Mononuclear cell (primary cell): Measurements from ENCODE around the gene VGLL1. TPM values are rescaled to one million over a fixed set of nuclear protein-coding genes. Genes with fewer than 3 reads are reported as not detected.

Experiments used
- H3K27me3 ChIP-seq: 2 replicates; pipeline ENCODE4 v1.6.0; 2011; ENCODE audit warnings: low read length, control low read depth; ENCODE audit not compliant: insufficient read depth
- H3K4me1 ChIP-seq: 2 replicates; pipeline ENCODE4 v1.5.1; 2011; ENCODE audit warnings: mild to moderate bottlenecking, low read length, control low read depth; ENCODE audit not compliant: insufficient read depth
- H3K4me3 ChIP-seq: 2 replicates; pipeline ENCODE4 v1.5.1; 2011; ENCODE audit warnings: mild to moderate bottlenecking, low read length, moderate library complexity
- H3K9me3 ChIP-seq: 2 replicates; pipeline ENCODE4 v1.5.1; 2011; ENCODE audit warnings: low read depth, mild to moderate bottlenecking, control low read depth, low read length
- total RNA-seq: library from RNA; depleted of rRNA; stranded (reverse); fragments of >200 nt; gene quantifications from one replicate; pipeline ENCODE4 v1.2.3, GENCODE V29; 2012

VGLL1 gene
- not detected for total RNA-seq

DNA sequence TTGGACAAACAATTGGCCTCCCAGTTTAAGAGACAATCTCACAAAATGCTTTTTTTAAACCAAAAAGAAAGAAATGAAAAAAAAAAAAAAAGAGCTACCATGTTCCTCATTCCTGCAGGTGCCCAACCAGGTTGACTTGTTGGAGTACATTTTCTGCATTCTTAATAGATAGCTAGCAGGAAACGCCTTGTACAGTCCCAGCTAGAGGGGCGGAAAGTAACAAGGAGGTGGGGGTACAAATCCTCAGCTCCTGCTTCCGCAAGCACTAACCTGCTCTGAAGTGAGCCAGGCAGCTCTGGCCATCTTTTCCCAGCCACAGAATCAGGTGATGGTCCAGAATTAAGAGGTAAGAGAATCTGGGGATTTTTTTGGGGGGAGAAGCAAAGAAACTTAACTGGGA, at the start of gene VGLL1:
VGLL1 (plus strand) TSS at position 265 of the 400 bp plus-strand sequence. CDS start 3,806 bp downstream, outside the sequence.
- Histone ChIP-seq H3K9me3 (no peaks in the 10 kb centered on the region), H3K4me3 (no peak within 1 kb of the TSS), H3K4me1 (no peaks in the 10 kb centered on the region)

GRCh38 chrX:136487647-136488046, 44.4 kb upstream of the VGLL1 start, which contains the start of gene BRS3:
Gene BRS3, plus strand, starts transcription at chrX:136487947. Its CDS starts 168 bp downstream, at chrX:136488115.
- Histone ChIP-seq H3K4me3 (no peak within 1 kb of the TSS), H3K9me3 (no peaks in the 10 kb centered on the region), H3K27me3 (no peaks in the 10 kb centered on the region), H3K4me1 (no peaks in the 10 kb centered on the region)

More for the DNA sequence above, at the start of gene VGLL1:
- no peaks in the 10 kb centered on the region for H3K27me3 ChIP-seq

DNA sequence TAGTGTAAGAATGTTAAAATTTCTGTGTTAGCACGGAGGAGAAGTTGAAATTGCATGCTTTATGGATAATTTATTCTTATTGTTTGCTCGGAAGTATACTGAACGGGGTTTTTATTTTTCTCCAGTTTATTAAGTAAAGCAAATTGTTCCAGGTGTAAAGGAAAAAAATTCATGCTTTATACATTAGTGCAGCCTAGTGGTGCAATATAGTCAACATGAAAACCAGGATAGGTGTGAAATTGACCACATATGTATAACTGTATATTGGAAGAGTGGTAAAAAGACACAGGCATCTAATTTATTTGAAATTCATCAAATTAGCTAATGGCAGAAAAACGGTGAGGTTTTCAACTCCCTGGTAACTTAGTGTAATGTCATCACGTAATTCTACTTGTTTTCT, 43.3 kb upstream of the VGLL1 start:
- H3K27me3 ChIP-seq = no peaks in the 10 kb centered on the region
- H3K9me3 ChIP-seq = no peaks in the 10 kb centered on the region
- H3K4me1 ChIP-seq = no peaks in the 10 kb centered on the region
- H3K4me3 ChIP-seq = no peak overlapping the region

GRCh38 chrX:136491832-136492231, 40.2 kb upstream of the VGLL1 start:
- Histone ChIP-seq H3K27me3 (no peaks in the 10 kb centered on the region), H3K4me3 (no peak overlapping the region), H3K9me3 (no peaks in the 10 kb centered on the region), H3K4me1 (peaks cover 13% of the 10 kb centered on the region)

- Histone ChIP-seq H3K9me3 (no peaks in the 10 kb centered on the region), H3K4me1 (peaks cover 13% of the 10 kb centered on the region), H3K4me3 (no peak overlapping the region), H3K27me3 (no peaks in the 10 kb centered on the region)
These were observed 39.0 kb upstream of the VGLL1 start for GRCh38 chrX:136493011-136493410.

DNA sequence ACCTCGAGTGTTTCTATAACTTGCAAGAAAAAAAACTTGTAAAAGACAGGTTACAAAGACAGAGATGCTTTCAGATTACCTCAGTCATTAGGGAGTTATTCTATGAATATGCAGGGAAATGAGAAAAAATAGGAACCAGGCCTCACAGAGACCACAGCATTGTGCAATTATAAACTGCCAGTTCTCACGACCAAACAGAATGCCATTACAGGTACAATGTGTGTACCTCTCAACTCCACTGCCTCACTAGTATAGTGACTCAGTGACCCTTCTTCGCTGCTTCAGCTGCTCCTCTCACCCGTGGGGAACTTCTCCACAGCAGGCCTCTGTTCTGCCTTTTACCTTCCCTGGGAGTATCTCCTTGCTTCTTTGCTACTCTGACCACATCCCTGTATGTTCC, 37.0 kb upstream of the VGLL1 start:
- H3K4me3 ChIP-seq = no peak overlapping the region
- H3K27me3 ChIP-seq = no peaks in the 10 kb centered on the region
- no peaks in the 10 kb centered on the region for H3K9me3 ChIP-seq
- H3K4me1 ChIP-seq = peaks cover 13% of the 10 kb centered on the region

GRCh38 chrX:136496186-136496763, 35.7 kb upstream of the VGLL1 start:
- no peaks in the 10 kb centered on the region for H3K27me3 ChIP-seq
- peak overlapping the region; percentile 68 for H3K4me3 ChIP-seq
- peaks cover 13% of the 10 kb centered on the region for H3K4me1 ChIP-seq
- H3K9me3 ChIP-seq = no peaks in the 10 kb centered on the region

DNA sequence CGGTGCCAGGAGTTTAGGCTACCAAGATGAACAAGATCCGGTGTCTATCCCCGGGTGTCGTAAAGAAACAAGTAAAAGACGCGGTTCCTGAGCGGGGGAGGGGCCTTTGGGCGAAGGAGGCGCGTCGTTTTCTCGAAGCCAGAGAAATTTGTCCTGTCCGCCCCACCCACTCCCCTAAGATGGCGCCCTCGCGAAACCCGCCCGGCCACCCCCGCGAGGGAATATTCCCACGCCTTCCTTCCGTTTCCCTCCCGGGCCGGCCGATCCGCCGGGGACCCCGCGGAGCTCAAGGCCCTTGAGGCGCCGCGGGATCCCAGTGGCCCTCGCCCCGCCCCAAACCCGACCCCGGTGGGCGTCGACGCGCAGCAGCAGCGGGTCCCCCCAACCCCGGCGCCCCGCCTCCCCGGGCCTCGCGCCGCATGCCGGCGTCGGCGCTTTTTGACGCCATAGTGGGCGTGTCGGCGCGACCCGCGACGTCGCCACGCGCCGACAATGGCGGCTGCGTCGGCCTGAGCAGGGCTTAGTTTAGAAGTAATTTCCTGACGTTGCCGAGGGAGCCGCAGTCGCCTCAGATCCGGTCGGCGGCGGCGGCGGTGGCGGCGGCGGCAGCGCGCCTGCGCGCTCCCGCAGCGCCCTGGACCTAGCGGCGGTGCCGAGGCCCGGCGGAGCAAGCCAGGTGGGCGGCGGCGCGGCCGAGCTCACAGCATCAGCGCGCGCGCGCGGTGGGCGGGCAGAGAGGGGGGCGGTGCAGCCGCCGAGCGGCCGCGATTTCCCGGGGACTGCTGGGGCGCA, 35.1 kb upstream of the VGLL1 start:
- Histone ChIP-seq H3K4me3 (peak overlapping the region; percentile 68), H3K4me1 (peaks cover 13% of the 10 kb centered on the region), H3K27me3 (no peaks in the 10 kb centered on the region), H3K9me3 (no peaks in the 10 kb centered on the region)

- no peaks in the 10 kb centered on the region for H3K9me3 ChIP-seq
- H3K27me3 ChIP-seq = no peaks in the 10 kb centered on the region
- peak within 1 kb of the TSS; percentile 68 for H3K4me3 ChIP-seq
- H3K4me1 ChIP-seq = peaks cover 13% of the 10 kb centered on the region
These were observed 34.4 kb upstream of the VGLL1 start, which contains the start of gene HTATSF1 for GRCh38 chrX:136497556-136498052. Gene HTATSF1, plus strand, starts transcription at chrX:136497592. Its CDS starts 93 bp downstream, at chrX:136497685.

DNA sequence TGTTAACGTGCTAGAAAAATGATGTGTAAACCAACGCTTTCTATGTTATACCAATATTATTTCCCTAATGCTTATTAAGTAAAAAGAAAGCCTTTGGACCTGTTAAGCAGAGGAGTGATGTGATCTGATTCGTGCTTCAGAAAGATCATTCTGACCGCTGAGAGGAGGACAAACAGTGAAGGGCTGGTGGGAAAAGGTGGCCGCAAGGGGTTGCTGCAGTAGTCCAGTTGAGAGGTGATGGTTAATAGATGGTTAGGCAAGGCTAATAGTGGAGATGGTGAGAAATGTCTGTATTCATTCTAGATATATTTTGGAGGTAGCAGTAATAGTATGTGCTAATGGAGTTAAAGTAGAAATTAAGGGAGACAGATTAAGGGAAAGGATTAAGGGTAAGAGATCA, 12.9 kb upstream of the VGLL1 start:
- H3K27me3 ChIP-seq = no peaks in the 10 kb centered on the region
- no peaks in the 10 kb centered on the region for H3K9me3 ChIP-seq
- H3K4me1 ChIP-seq = no peaks in the 10 kb centered on the region
- H3K4me3 ChIP-seq = no peak overlapping the region

GRCh38 chrX:136523770-136524169, 8.2 kb upstream of the VGLL1 start:
- no peaks in the 10 kb centered on the region for H3K27me3 ChIP-seq
- no peaks in the 10 kb centered on the region for H3K4me1 ChIP-seq

DNA sequence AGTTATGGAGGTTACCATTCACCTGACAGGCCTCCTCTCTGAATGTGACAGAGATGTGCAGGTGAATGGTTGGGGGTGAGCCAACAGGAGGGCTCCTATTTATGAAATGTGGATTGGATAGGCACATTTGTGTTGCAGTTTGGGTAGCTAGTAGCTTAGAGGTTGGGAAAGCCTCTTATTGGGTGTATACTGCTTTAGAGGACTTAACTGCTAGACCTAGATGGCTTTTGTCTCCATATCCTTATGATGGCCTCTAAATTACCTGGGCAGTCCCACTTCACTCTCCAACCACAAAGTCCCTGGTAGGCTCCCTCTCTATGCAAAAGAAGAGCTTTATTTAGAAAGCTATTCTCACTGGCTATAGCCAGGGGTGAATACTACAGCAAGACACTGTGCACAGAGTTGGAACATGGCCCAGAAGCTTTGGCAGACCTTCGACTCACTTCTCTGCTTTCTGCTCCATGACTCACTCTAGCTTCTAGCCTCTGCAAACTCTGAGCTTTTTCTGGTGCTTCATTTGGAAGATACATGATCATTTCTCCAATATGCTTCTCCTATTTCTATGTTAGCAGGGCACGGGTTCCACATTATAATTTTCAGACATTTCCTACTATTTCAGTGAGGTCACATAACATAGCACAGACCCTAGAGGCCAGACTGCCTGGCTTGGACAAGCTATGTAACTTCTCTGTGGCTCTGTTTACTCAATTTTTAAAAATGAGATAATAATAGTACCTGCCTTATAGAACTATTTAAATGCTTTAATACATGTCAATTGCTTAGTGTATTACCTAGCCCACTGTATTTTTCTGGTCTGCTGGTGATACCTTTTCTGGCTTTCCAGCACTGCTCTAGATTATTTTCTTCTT, 6.0 kb upstream of the VGLL1 start:
- Histone ChIP-seq H3K4me3 (no peak overlapping the region), H3K9me3 (no peaks in the 10 kb centered on the region), H3K27me3 (no peaks in the 10 kb centered on the region), H3K4me1 (no peaks in the 10 kb centered on the region)

More at GRCh38 chrX:136523770-136524169, 8.2 kb upstream of the VGLL1 start:
- H3K4me3 ChIP-seq = no peak overlapping the region
- no peaks in the 10 kb centered on the region for H3K9me3 ChIP-seq

DNA sequence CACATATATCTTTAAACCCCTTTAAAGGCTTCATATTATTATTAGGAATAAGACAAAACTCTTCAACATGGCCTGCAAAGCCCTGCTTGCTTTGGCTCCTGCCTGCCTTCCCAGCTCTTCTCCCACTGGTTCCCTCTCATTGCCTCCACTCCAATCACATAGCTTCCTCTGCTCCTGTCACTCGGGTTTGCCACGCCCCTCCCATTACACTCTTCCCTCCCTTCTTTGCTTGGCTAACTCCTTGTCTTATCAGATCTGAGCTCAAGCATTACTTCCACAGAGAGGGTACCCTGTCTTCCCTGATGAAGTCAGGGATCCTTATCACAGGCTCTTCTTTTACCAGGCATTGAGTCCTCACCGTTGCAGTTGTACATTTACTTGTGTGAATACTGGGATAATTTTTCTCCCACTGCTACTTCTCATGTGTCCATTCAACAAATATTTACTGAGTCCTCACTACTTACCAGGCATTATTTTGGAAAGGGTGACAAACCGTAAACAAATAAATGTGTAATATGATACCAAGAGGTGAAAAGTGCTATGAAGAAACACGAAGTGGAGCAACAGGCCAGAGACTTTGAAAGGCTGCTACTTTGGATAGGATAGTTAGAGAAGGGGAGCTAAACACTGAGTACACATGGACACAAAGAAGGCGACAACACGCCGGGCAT, 3.2 kb upstream of the VGLL1 start:
- Histone ChIP-seq H3K27me3 (no peaks in the 10 kb centered on the region), H3K4me1 (no peaks in the 10 kb centered on the region), H3K4me3 (no peak overlapping the region), H3K9me3 (no peaks in the 10 kb centered on the region)

DNA sequence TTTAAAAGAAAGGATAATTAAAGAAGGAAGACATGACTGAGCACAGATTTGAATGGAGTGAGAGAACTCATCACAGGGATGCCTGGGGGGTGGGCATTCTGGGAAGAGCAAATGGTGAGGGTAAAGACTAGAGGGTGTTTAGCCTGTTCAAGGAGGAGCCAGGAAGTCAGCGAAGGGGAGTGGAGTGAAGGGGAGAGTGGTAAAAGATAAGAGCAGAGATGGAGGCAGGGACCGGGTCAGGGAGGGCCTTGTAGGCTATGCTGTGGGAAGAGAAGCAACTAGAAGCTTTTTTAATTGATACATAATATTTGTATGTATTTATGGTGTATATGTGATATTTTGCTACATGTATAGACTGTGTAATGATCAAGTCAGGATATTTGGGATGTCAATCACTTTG, 2.2 kb upstream of the VGLL1 start:
- no peaks in the 10 kb centered on the region for H3K27me3 ChIP-seq
- no peaks in the 10 kb centered on the region for H3K4me1 ChIP-seq
- H3K4me3 ChIP-seq = no peak overlapping the region
- no peaks in the 10 kb centered on the region for H3K9me3 ChIP-seq
